Measurements from ENCODE around the gene MCF2L2.

Gene MCF2L2

GRCh38 chr3:183357564-183358079, 70.8 kb downstream of the MCF2L2 start:
- H3K4me3 ChIP-seq (replicated peaks; ENCODE audit: low read depth, low read length), result no peak overlapping the region
- H3K36me3 ChIP-seq (ENCODE audit: control insufficient read depth, insufficient read depth, low read length), result no peaks in the 10 kb centered on the region
- no peak for DNase-seq (ENCODE audit: extremely low read depth, insufficient read length)
- TF ChIP-seq CTCF (IDR thresholded peaks at IDR 0.05; ENCODE audit: insufficient read depth, low read length, poor library complexity, severe bottlenecking), result no peak
- H3K27me3 ChIP-seq (replicated peaks; ENCODE audit: control insufficient read depth, insufficient read depth, low read length), result no peaks in the 10 kb centered on the region

GRCh38 chr3:183356920-183357319, 71.5 kb downstream of the MCF2L2 start:
- H3K4me3 ChIP-seq (replicated peaks; ENCODE audit: low read depth, low read length), result no peak overlapping the region
- H3K36me3 ChIP-seq (ENCODE audit: control insufficient read depth, insufficient read depth, low read length), result no peaks in the 10 kb centered on the region
- DNase-seq (ENCODE audit: extremely low read depth, insufficient read length), result no peak
- H3K27me3 ChIP-seq (replicated peaks; ENCODE audit: control insufficient read depth, insufficient read depth, low read length), result no peaks in the 10 kb centered on the region
- no peak for TF ChIP-seq CTCF (IDR thresholded peaks at IDR 0.05; ENCODE audit: insufficient read depth, low read length, poor library complexity, severe bottlenecking)

- no peak for DNase-seq (ENCODE audit: extremely low read depth, insufficient read length)
- no peaks in the 10 kb centered on the region for H3K36me3 ChIP-seq (ENCODE audit: control insufficient read depth, insufficient read depth, low read length)
- TF ChIP-seq CTCF (IDR thresholded peaks at IDR 0.05; ENCODE audit: insufficient read depth, low read length, poor library complexity, severe bottlenecking), result no peak
These were observed 73.5 kb downstream of the MCF2L2 start for GRCh38 chr3:183354874-183355273.

DNA sequence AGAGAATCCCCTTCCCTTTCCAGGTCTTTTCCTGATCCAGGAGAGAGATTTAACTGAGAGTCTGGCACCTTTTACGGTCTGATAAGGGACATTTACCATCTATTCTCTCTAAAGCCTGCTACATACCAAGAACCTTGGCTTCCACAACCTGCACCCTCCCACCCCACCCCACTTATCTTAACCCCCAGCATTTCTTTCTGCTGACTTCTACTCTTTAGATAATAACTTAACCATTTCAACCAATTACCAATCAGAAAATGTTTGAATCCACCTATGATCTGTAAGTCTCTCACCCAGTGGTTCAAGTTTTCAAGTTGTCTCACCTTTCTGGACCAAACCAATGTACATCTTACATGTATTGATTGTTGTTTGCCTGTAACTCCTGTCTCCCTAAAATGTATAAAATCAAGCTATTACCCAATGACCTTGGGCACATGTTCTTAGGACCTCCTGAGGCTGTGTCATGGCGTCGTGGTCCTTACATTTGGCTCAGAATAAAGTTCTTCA, 74.0 kb downstream of the MCF2L2 start:
- Histone ChIP-seq H3K27me3 (replicated peaks; ENCODE audit: control insufficient read depth, insufficient read depth, low read length) (no peaks in the 10 kb centered on the region), H3K36me3 (ENCODE audit: control insufficient read depth, insufficient read depth, low read length) (no peaks in the 10 kb centered on the region), H3K4me3 (replicated peaks; ENCODE audit: low read depth, low read length) (no peak overlapping the region)
- no peak for TF ChIP-seq CTCF (IDR thresholded peaks at IDR 0.05; ENCODE audit: insufficient read depth, low read length, poor library complexity, severe bottlenecking)
- DNase-seq (ENCODE audit: extremely low read depth, insufficient read length), result no peak

More at GRCh38 chr3:183354874-183355273, 73.5 kb downstream of the MCF2L2 start:
- no peaks in the 10 kb centered on the region for H3K27me3 ChIP-seq (replicated peaks; ENCODE audit: control insufficient read depth, insufficient read depth, low read length)
- H3K4me3 ChIP-seq (replicated peaks; ENCODE audit: low read depth, low read length), result no peak overlapping the region

DNA sequence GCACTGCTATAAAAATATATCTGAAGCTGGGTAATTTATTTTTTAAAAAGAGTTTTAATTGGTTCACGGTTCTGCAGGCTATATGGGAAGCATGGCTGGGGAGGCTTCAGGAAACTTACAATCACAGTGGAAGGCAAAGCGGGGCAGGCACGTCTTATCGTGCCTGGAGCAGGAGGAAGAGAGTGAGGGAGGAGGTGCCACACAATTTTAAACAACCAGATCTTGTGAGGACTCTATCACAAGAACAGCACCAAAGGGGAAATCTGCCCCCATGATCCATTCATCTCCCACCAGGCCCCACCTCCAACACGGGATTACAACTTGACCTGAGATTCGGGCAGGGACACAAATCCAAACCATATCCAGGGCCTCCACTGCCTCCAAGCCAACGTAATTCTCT, 75.0 kb downstream of the MCF2L2 start:
- no peak for DNase-seq (ENCODE audit: extremely low read depth, insufficient read length)
- Histone ChIP-seq H3K36me3 (ENCODE audit: control insufficient read depth, insufficient read depth, low read length) (no peaks in the 10 kb centered on the region), H3K4me3 (replicated peaks; ENCODE audit: low read depth, low read length) (no peak overlapping the region), H3K27me3 (replicated peaks; ENCODE audit: control insufficient read depth, insufficient read depth, low read length) (no peaks in the 10 kb centered on the region)
- TF ChIP-seq CTCF (IDR thresholded peaks at IDR 0.05; ENCODE audit: insufficient read depth, low read length, poor library complexity, severe bottlenecking), result no peak

- no peaks in the 10 kb centered on the region for H3K27me3 ChIP-seq (replicated peaks; ENCODE audit: control insufficient read depth, insufficient read depth, low read length)
- no peaks in the 10 kb centered on the region for H3K36me3 ChIP-seq (ENCODE audit: control insufficient read depth, insufficient read depth, low read length)
- DNase-seq (ENCODE audit: extremely low read depth, insufficient read length), result no peak
- TF ChIP-seq CTCF (IDR thresholded peaks at IDR 0.05; ENCODE audit: insufficient read depth, low read length, poor library complexity, severe bottlenecking), result no peak
- no peak overlapping the region for H3K4me3 ChIP-seq (replicated peaks; ENCODE audit: low read depth, low read length)
These were observed 78.3 kb downstream of the MCF2L2 start for GRCh38 chr3:183350164-183350563.

Data from GM06990 (cell line).